DMS153 (cell line): ENCODE measurements around the gene BCL10.

Experiments used
- DNase-seq: peaks from one replicate; lab custom pipeline; 2025; lab: John Stamatoyannopoulos, UW

The BCL10 gene

GRCh38 chr1:85276215-85276977, at the start of gene BCL10:
Gene BCL10, minus strand, starts transcription at chr1:85276632. Its CDS starts 280 bp downstream, at chr1:85276352.
- DNase-seq, result peak; percentile 99

- DNase-seq, result no peak
Observed at GRCh38 chr1:85325920-85326319, 49.5 kb upstream of the BCL10 start.

- no peak for DNase-seq
Observed at GRCh38 chr1:85323770-85324169, 47.3 kb upstream of the BCL10 start.

GRCh38 chr1:85322655-85323054, 46.2 kb upstream of the BCL10 start:
- no peak for DNase-seq

- DNase-seq, result no peak
Observed at GRCh38 chr1:85321237-85321964, 45.0 kb upstream of the BCL10 start.

GRCh38 chr1:85320371-85321131, 44.1 kb upstream of the BCL10 start:
- DNase-seq, result no peak

GRCh38 chr1:85319931-85320330, 43.5 kb upstream of the BCL10 start:
- DNase-seq, result no peak

GRCh38 chr1:85319491-85319890, 43.1 kb upstream of the BCL10 start:
- no peak for DNase-seq

- no peak for DNase-seq
Observed at GRCh38 chr1:85318217-85318616, 41.8 kb upstream of the BCL10 start.

- no peak for DNase-seq
Observed at GRCh38 chr1:85317560-85317959, 41.1 kb upstream of the BCL10 start.

GRCh38 chr1:85316321-85316720, 39.9 kb upstream of the BCL10 start:
- DNase-seq, result no peak

- no peak for DNase-seq
Observed at GRCh38 chr1:85315789-85316188, 39.4 kb upstream of the BCL10 start.

GRCh38 chr1:85314726-85315125, 38.3 kb upstream of the BCL10 start:
- DNase-seq, result no peak

GRCh38 chr1:85313888-85314696, 37.7 kb upstream of the BCL10 start:
- peak; percentile 8 for DNase-seq

- DNase-seq, result no peak
Observed at GRCh38 chr1:85311818-85312217, 35.4 kb upstream of the BCL10 start.

- DNase-seq, result no peak
Observed at GRCh38 chr1:85308833-85309350, 32.5 kb upstream of the BCL10 start.

GRCh38 chr1:85307987-85308832, 31.8 kb upstream of the BCL10 start:
- DNase-seq, result no peak

GRCh38 chr1:85306236-85306635, 29.8 kb upstream of the BCL10 start:
- no peak for DNase-seq

GRCh38 chr1:85303440-85304162, 27.2 kb upstream of the BCL10 start:
- DNase-seq, result no peak

GRCh38 chr1:85300140-85300539, 23.7 kb upstream of the BCL10 start:
- no peak for DNase-seq
